Measurements from ENCODE around the gene POLR3K.

Gene POLR3K

GRCh38 chr16:78444-79150, 25.2 kb upstream of the POLR3K start:
- DNase-seq: no peak

DNA sequence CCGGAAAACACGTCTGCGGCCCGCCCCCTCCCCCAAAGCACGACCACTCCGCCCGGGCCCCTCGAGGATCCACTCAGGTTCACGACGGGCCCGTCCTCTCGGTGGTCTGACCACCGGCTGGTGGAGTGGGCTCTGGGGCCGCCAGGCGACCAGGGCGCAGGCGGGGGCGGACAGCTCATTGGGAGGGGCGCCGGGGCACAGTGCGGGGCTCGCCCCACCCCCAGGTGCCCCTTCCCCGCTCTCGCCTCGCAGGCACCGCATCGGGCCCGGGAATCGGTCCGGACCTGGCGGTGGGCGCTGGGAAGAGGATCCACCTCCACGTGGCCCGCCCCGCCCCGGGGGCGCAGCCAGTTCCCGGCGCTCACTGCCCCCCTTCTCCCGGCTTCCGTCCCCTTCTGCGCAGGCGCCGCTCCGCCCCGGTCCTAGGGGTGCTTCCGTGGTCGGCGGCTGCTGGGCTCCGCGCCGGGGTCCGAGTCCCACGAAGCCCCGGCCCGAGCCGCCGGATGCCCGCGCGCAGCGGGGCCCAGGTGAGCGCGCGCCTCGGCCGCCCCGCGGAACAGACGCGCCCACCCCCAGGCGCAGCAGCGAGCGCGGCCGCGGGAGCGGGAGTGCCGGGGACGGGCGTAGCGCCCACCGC, 24.5 kb upstream of the POLR3K start, which contains the start of gene MPG:
Gene MPG (plus strand): TSS at position 419 of the 637 bp plus-strand sequence. CDS start 85 bp downstream, at position 504.
- peak; percentile 46 for DNase-seq

DNA sequence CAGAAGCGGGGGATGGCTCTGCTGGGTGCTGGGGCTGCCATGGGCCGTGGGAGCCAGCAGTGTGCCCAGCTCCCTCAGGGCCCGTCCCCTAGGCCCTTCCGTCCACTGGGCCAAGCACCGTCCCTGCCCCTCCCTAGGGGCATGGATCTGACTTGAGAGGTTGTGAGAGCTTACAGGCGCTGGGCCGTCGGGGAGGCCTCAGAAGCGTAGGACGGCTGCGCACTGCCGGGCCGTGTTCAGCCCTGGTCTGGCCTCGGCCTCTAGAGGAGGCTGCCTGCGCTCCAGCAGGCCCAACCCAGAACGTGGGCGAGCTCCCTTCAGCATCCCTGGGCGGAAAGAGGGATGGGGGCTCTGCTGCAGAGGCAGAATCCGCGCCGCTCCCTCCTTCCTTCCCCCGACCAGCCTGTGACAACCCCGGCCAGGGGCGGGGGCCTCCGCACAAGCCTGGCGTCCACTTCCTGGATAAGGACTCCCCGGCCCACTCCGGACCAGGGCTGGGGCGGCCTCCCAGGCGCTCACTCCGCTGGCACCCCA, 23.9 kb upstream of the POLR3K start:
- no peak for DNase-seq

DNA sequence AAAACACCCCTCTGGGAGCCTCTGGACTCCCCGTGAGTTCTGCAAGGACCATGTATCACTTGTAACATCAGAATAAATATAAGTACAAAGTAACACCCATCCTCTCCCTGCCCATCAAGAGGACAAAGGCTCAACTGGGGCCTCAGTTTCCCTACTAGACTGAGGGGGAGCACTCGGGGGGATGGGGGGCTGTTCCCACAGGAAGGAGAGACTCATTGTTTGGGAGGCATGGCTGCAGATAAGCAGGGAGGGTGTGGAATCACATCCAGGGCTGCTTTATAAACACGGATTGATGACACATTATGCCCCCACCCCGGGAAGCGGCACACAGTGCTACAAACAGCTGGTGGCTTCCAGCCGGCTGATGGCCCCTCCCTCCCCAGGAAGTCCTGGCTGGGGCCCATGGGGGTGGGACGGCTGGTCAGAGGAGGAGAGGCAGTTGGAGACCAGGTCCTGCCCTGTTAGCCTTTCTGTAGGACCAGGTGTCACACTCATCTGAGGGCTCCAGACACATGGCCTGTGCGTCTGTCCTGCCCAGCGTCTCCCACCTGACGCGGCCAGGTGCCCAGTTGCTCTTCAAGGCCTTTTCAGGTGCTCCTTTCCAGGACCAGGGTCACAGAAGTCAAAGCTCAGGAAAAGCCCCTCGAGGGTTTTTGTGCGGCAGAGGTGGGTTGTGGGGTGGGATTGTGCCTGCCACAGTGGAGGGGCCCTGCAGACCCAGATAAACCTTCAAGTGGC, 23.3 kb upstream of the POLR3K start:
- no peak for DNase-seq

DNA sequence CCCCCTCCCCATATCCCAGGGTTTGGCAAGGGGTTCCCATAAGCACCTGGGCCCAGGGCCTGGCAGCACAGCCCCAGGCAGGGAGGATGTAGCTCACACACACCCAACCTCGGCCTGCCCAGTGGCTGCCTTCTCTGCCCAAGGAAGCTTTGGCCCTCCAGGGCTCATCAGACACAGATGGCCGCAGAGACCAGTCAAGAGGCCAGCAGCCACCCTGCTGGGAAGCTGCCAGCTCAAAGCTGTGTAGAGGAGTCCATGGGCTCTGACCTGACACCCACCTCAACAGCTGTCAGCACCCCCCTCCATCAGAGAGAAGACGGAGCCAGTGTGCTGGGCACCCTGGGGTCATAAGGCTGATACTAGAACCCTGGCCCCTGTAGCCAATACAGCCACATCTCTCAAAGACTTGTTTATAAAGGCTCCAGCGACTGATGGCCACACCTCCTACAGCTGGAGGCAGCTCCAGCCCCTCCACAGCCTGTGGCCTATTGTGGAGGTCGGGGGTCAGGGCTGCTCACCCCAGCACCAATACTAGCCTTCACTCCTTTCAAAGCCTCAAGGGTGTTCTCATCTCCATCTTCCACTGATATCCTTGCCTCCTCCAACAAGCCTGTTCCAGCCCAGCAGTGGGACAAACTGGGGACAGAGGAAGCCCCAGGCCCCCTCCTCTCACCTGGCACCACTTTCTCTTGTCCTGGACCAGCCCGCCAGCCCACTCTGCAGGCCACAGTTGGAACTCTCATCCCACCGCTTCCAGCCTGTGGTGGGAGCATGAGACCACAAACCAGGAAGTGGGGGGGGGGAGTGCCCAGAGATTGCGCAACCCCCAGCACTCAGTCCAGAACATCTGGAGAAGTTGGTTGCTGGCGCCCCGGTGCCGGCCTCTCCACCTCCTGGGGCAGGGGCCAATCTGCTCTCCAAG, 22.4 kb upstream of the POLR3K start:
- no peak for DNase-seq

- DNase-seq: no peak
These were observed 21.4 kb upstream of the POLR3K start for GRCh38 chr16:74747-75334.

DNA sequence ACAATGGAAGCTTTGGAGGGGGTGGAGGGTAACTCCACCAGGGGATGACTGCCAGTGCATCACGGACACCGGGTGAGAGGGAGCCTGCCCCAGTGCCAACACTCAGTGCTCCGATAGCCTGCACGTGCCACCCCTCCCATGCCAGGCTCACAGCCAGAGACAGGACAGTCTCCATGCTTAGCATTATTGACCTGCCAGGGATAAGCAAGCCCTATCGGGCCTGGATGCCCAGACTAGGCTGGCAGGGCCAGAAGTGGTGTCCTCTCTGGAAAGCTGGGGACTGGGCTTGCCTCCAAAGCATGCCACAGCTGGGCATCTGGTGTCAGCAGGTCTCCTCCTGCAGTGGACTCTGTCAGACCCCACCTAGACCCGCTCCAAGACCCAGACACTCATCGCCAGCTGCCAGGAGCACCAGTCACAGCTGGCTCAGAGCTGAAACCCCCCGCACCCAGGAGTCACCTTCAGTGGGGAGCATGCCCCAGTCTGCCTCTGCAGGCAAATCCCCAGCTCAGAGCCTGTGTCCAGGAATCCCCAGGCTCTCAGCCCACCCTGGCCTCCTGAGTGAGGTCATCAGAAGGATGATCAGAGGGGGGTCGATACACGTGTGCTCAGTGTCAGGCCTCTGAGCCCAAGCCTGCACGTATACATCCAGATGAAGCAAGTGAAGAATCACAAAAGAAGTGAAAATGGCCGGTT, 20.8 kb upstream of the POLR3K start:
- no peak for DNase-seq

DNA sequence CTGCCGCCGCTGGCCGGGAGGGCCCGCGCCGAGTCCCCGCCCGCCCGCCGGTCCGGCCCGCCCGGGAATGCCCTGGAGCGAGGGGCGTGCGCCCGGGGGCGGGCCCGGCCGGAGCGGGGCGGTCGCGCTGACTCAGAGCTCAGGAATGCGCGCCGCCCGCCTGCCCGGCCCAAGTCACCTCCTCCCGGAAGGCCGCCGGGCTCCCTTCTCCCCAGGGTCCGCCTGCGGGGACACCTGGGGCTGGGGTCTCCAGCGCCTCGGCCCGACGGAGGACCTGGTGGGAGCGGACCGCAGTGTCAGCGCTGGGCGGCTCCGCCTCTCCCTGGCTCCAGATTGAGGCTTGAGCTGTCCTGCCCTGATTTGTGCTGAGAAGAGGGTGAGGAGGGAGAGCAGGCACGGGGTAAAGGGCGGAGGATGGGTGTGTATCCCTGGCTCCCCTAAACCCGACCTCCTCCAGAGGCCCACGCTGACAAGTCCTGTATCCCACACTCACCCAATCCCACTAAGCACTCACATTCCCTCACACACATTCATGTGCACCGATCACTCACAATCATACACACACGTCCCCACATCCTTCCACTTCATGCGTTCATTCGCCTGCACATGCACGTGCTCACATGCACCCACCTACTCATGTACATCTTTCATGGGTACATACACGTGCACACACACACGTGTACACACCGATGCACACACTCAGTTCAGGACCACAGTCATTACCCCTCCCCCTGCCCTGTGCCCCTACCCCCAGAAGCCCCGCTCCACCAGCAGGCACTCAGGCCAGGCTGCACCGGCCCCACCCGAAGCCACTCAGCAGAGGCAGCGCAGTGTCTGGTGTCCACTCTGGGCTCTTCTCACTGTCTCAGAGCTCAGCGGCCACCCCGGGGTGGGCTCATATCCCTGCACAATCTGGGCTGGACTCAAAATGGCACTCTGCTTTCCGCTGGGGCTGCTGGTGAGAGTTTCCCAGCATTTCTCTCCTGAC, 19.4 kb upstream of the POLR3K start, which contains the start of gene RHBDF1:
Gene RHBDF1 (minus strand): TSS at position 71 of the 988 bp plus-strand sequence. CDS start 7,616 bp downstream, outside the sequence.
- no peak for DNase-seq

GRCh38 chr16:71540-72401, 18.4 kb upstream of the POLR3K start:
- DNase-seq: peak; percentile 49

- DNase-seq: no peak
These were observed 17.8 kb upstream of the POLR3K start for GRCh38 chr16:71210-71539.

GRCh38 chr16:69181-69580, 15.8 kb upstream of the POLR3K start:
- DNase-seq: no peak

GRCh38 chr16:67884-68789, 14.7 kb upstream of the POLR3K start:
- no peak for DNase-seq

- no peak for DNase-seq
These were observed 13.9 kb upstream of the POLR3K start for GRCh38 chr16:67183-67791.

- no peak for DNase-seq
These were observed 13.1 kb upstream of the POLR3K start for GRCh38 chr16:66309-67182.

DNA sequence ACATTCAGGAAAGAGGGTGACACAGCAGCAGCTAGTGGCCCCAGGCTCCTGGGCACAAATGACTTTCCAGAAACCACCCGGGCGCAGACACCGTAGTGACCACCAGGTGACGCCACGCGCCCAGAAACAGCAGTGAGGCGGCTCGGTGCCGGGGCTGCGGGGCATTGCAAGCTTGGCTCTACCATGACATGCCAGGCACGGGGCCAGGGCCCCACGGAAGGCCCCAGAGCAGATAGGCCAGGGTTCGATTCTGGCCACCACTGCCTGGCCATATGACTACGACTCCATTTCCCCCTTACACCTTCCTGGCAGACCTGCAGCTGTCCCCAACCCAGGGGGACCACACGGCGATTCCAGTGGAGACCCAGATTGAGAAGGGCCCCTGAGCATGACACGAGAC, 12.3 kb upstream of the POLR3K start:
- DNase-seq: peak; percentile 30

- DNase-seq: no peak
These were observed 11.5 kb upstream of the POLR3K start for GRCh38 chr16:64914-65255.

Data from DMS153 (cell line).